Activated B cell treated with CpG ODN at 0.5 μM for 24 hours (primary cell): ENCODE results near the gene WFS1. TPM values are rescaled to one million over a fixed set of nuclear protein-coding genes. Genes with fewer than 3 reads are reported as not detected.

Experiments
- ATAC-seq: fragments of 200-7000 bp; cut with Tn5 transposase; one replicate; pipeline ENCODE4 v1.10.0; 2021; ENCODE audit warnings: low read depth, mild to moderate bottlenecking, moderate library complexity
- CTCF ChIA-PET: fragments of 350-600 bp; sonication (Branson Sonifier 250); formaldehyde crosslinking; loops from one replicate; lab custom pipeline; 2021; ENCODE audit warnings: antibody characterized with exemption; lab: Charles Lee
- POLR2A ChIA-PET: fragments of 350-600 bp; sonication (Branson Sonifier 250); formaldehyde crosslinking; loops from one replicate; lab custom pipeline; 2021; ENCODE audit warnings: antibody characterized with exemption; lab: Charles Lee
- DNase-seq: peaks from one replicate; pipeline ENCODE4 v3.0.0; 2022
- H3K27ac Mint-ChIP-seq: one replicate; pipeline ENCODE4 v1.8.0; 2020; ENCODE audit warnings: mixed read lengths
- H3K27me3 Mint-ChIP-seq: one replicate; pipeline ENCODE4 v1.8.0; 2021; ENCODE audit warnings: mixed read lengths
- H3K36me3 Mint-ChIP-seq: one replicate; pipeline ENCODE4 v1.8.0; 2021; ENCODE audit warnings: low read depth, mixed read lengths
- H3K4me1 Mint-ChIP-seq: one replicate; pipeline ENCODE4 v1.8.0; 2021; ENCODE audit warnings: mixed read lengths
- H3K4me3 Mint-ChIP-seq: one replicate; pipeline ENCODE4 v1.8.0; 2020; ENCODE audit warnings: mild to moderate bottlenecking, mixed read lengths
- H3K9me3 Mint-ChIP-seq: one replicate; pipeline ENCODE4 v1.8.0; 2020; ENCODE audit warnings: mixed read lengths
- intact Hi-C: fragments of 100-400 bp; cut with micrococcal nuclease; formaldehyde crosslinking; loops from one replicate; pipeline ENCODE4 v1.15.1; 2024
- total RNA-seq: library from RNA; stranded (reverse); gene quantifications from 2 replicates; pipeline ENCODE4 v1.2.3, GENCODE V29; 2022
- TF ChIP-seq, protein P1 (sequence below): fragments of 200-600 bp; IDR thresholded peaks from one replicate; pipeline ENCODE4 v1.8.0; 2022; ENCODE audit warnings: antibody characterized with exemption, mild to moderate bottlenecking

WFS1 gene
- total RNA-seq, 1 donor from 2014 or later = 2.4 TPM

DNA sequence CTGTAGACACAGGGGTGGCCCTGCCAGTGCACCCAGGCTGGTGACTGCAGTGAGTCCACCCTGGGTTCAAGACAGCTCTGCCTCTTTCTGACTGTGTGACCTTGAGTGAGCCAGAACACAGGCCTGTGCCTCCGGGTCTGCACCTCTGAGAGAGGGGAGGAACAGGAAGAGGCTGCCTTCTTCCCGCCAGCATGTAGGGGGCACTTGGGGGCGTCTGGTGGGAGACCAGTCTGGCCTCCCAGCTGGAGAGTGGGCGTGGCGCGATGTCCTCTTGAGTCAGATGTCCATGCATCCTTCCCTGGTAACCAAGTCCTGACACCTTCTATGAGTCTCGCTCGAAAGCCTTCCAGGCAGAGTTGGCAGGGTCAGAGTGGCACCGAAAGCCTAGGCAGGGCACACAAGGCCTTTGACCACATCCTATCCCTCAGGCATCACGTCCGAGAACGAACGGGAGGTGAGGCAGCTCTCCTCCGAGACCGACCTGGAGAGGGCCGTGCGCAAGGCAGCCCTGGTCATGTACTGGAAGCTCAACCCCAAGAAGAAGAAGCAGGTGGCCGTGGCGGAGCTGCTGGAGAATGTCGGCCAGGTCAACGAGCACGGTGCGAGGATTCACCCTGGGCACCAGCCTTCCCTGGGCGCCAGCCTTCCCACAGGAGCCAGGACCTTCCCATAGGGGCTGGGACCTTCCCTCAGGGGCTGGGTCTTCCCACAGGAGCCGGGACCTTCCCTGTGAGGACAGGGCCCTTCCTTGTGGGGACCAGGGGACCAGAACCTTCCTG lies 21.3 kb downstream of the WFS1 start:
- H3K4me1 Mint-ChIP-seq = no peaks in the 10 kb centered on the region
- intact Hi-C loops = no loop called here
- ChIA-PET CTCF (no interaction called here), POLR2A (no interaction called here)
- ATAC-seq (no peak), DNase-seq (no peak)
- H3K4me3 Mint-ChIP-seq = no peak overlapping the region
- H3K27me3 Mint-ChIP-seq = no peaks in the 10 kb centered on the region
- H3K9me3 Mint-ChIP-seq = no peaks in the 10 kb centered on the region
- peaks cover 14% of the 10 kb centered on the region for H3K36me3 Mint-ChIP-seq
- TF ChIP-seq, protein P1, sequence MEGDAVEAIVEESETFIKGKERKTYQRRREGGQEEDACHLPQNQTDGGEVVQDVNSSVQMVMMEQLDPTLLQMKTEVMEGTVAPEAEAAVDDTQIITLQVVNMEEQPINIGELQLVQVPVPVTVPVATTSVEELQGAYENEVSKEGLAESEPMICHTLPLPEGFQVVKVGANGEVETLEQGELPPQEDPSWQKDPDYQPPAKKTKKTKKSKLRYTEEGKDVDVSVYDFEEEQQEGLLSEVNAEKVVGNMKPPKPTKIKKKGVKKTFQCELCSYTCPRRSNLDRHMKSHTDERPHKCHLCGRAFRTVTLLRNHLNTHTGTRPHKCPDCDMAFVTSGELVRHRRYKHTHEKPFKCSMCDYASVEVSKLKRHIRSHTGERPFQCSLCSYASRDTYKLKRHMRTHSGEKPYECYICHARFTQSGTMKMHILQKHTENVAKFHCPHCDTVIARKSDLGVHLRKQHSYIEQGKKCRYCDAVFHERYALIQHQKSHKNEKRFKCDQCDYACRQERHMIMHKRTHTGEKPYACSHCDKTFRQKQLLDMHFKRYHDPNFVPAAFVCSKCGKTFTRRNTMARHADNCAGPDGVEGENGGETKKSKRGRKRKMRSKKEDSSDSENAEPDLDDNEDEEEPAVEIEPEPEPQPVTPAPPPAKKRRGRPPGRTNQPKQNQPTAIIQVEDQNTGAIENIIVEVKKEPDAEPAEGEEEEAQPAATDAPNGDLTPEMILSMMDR = no peak
- no peak overlapping the region for H3K27ac Mint-ChIP-seq

DNA sequence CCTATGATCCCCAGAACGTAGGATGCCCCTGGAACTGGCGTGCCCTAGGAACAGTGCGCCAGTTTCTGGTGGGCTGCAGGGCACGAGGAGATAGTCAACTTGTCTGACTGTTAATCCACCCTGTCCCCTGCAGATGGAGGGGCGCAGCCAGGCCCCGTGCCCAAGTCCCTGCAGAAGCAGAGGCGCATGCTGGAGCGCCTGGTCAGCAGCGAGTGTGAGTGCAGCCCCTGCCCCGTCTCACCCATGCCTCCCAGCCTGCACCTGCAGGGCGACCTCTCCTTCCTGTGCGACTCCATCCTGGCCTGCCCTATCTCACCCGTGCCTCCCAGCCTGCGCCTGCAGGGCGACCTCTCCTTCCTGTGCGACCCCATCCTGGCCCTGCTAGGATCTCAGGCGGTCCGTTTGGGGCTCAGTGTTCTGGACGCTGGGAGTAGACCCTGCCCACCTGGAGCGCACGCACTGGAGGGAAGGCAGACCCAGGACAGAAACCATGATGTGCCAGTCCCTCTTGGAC lies 22.2 kb downstream of the WFS1 start:
- ChIA-PET CTCF (no interaction called here), POLR2A (no interaction called here)
- TF ChIP-seq, protein P1 = no peak
- ATAC-seq = no peak
- Mint-ChIP-seq H3K4me1 (no peaks in the 10 kb centered on the region), H3K27ac (no peak overlapping the region), H3K27me3 (no peaks in the 10 kb centered on the region), H3K4me3 (no peak overlapping the region), H3K36me3 (peaks cover 16% of the 10 kb centered on the region), H3K9me3 (no peaks in the 10 kb centered on the region)
- DNase-seq = no peak
- intact Hi-C loops = no loop called here

DNA sequence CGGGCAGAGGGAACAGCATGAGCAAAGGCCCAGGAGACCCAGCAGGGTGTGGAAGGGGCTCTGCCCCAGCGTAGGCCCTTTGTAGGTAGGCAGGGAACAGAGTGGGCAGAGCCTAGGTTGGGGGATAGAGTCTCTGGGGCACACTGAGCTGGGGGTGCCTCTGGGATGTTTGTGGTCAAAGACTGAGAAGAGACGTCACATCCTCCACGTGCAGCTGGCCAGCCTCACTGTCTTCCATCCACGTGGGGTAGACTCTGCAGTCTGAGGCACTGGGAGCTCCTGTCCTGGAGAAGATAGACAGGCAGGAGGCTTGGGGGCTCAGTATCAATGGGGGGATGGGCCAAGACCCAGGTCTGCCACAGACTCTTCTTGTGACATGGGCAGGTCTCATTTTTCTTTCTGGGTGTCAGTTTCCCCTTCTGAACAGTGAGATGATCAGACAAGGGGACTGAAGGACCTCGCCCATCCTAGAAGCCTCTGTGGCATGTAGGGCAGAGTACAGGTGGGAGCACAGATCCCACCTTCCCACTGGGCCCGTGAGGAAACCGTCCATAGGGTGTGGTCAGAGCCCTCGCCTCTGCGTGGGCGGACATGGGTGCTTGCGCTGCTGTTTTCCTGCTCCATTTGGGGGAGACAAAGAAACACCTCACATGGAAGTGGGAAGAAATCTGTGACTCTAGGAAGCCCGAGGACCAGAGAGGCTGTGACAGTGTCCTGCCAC lies 22.9 kb downstream of the WFS1 start:
- Mint-ChIP-seq H3K36me3 (peaks cover 16% of the 10 kb centered on the region), H3K27ac (no peak overlapping the region), H3K4me3 (no peak overlapping the region), H3K4me1 (no peaks in the 10 kb centered on the region), H3K27me3 (no peaks in the 10 kb centered on the region), H3K9me3 (no peaks in the 10 kb centered on the region)
- intact Hi-C loops = no loop called here
- TF ChIP-seq, protein P1 = no peak
- ChIA-PET POLR2A (no interaction called here), CTCF (no interaction called here)
- ATAC-seq (no peak), DNase-seq (no peak)

DNA sequence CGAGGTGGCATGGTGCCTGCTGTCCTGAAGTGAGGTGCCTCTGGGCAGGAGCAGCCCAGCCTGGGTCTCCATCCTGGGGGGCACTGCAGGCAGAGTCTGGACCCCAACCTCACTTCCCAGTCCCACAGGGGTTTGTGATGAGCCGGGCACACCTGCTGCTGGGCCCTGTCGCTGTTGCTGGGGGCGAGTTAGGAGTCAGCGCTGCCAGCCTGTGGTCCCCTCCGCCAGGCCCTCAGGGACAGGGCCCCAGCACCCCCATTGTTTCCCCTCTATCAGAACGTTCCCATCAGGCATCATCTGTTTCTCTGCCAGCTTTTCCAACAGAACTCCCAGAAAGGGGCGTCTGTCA lies 23.4 kb downstream of the WFS1 start:
- Mint-ChIP-seq H3K27me3 (no peaks in the 10 kb centered on the region), H3K27ac (no peak overlapping the region), H3K4me3 (no peak overlapping the region), H3K9me3 (no peaks in the 10 kb centered on the region), H3K4me1 (no peaks in the 10 kb centered on the region), H3K36me3 (peaks cover 16% of the 10 kb centered on the region)
- DNase-seq = no peak
- intact Hi-C loops = no loop called here
- ATAC-seq = no peak
- POLR2A ChIA-PET = no interaction called here
- CTCF ChIA-PET = no interaction called here
- TF ChIP-seq, protein P1 = no peak

DNA sequence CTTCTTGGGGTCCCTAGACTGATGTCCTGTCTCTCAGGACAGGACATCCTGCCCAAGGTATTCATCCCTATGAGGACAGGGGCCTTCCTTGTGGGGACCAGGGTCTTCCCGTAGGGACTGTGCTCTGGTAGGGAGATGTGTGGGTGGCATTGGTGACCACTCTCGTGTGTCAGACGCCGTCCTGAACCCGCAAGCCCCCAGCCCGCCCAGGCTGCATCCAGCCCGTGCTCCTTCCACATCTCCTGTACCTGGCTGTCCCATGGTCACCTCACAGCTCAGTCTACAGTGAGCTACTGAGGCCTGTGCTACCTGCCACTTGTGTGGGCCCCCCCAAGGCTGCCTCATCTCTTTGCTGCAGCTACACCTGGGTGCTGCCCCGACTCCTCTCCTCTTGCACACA lies 24.0 kb downstream of the WFS1 start:
- CTCF ChIA-PET = no interaction called here
- Mint-ChIP-seq H3K27me3 (no peaks in the 10 kb centered on the region), H3K9me3 (no peaks in the 10 kb centered on the region), H3K4me3 (no peak overlapping the region), H3K27ac (no peak overlapping the region), H3K4me1 (no peaks in the 10 kb centered on the region), H3K36me3 (peaks cover 12% of the 10 kb centered on the region)
- POLR2A ChIA-PET = no interaction called here
- TF ChIP-seq, protein P1 = no peak
- intact Hi-C loops = no loop called here
- no peak for ATAC-seq
- no peak for DNase-seq
